Activated T-helper 2 cell treated with anti-CD3 and anti-CD28 coated beads, Interferon-gamma antibody, Interleukin-2, Interleukin-4, amounts not matched to agents 10 μg/mL and 5 μg/mL and 100 μg/mL, durations not matched to agents 14 hours and 24 hours and 36 hours (primary cell): Measurements from ENCODE around the gene IGF2BP1. TPM values are rescaled to one million over a fixed set of nuclear protein-coding genes. Genes with fewer than 3 reads are reported as not detected.
"Not testable (repeated sequence)": the region's sequence is repeated elsewhere in the genome, so short reads cannot be mapped to it uniquely, and the experiment has no call there.

ENCODE experiments used
- DNase-seq: peaks from one replicate; pipeline ENCODE4 v3.0.0; 2021; ENCODE audit warnings: low spot score
- H3K27ac Mint-ChIP-seq: one replicate; pipeline ENCODE4 v1.8.0; 2021; ENCODE audit warnings: mixed read lengths
- H3K27me3 Mint-ChIP-seq: one replicate; pipeline ENCODE4 v1.8.0; 2021; ENCODE audit warnings: low read depth, mixed read lengths
- H3K36me3 Mint-ChIP-seq: one replicate; pipeline ENCODE4 v1.8.0; 2021; ENCODE audit warnings: low read depth, mixed read lengths
- H3K4me1 Mint-ChIP-seq: one replicate; pipeline ENCODE4 v1.8.0; 2021; ENCODE audit warnings: low read depth, mixed read lengths
- H3K4me3 Mint-ChIP-seq: one replicate; pipeline ENCODE4 v1.8.0; 2021; ENCODE audit warnings: low read depth, mild to moderate bottlenecking, moderate library complexity, mixed read lengths
- H3K9me3 Mint-ChIP-seq: one replicate; pipeline ENCODE4 v1.8.0; 2021; ENCODE audit warnings: mixed read lengths
- intact Hi-C: fragments of 100-400 bp; cut with micrococcal nuclease; formaldehyde crosslinking; loops from one replicate; pipeline ENCODE4 v1.15.1; 2023
- total RNA-seq: library from RNA; stranded (reverse); gene quantifications from 2 replicates; pipeline ENCODE4 v1.2.3, GENCODE V29; 2022

IGF2BP1 gene
- total RNA-seq, 1 donor from 2014 or later: 0.32 TPM

DNA sequence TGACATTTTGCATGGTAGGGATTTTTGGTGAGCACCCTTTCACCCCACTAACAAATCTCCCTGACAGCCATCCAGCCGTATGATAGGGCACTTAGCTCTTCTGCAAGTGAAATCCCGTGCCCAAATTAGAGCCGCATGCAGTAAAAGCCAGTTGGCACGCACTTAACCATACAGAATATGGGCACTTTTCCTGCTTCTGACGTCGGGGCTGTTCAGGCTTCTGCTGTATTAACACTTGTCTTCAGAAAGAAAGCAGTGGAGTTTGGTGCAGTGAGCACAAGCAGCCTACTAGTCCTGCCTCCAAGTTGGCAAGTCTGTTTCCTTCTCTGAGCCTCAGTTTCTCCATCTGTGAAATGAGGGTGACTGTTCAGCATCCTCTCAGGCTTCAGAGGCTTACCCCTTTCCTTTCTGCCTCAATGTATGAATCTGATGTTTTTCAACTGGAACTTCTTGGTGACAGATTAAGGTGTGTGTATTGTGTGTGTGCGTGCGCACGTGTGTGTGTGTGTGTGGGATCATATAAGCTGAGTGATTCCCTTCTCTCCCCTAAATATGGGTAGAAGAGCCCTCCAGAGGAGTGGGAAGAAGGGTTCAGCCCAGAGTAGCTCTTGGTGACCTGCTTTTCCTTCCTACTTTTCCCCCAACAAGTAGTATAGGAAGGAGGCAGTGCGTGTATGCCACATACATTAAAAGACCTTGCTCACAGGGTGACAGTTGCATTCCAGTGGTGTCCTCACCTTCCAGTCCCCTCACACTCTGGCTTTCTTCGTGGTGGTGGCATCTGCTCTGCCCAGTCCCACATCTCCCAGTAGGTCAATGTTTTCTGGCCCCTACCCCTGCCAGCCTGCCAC, 19.0 kb downstream of the IGF2BP1 start:
- no peaks in the 10 kb centered on the region for H3K36me3 Mint-ChIP-seq

DNA sequence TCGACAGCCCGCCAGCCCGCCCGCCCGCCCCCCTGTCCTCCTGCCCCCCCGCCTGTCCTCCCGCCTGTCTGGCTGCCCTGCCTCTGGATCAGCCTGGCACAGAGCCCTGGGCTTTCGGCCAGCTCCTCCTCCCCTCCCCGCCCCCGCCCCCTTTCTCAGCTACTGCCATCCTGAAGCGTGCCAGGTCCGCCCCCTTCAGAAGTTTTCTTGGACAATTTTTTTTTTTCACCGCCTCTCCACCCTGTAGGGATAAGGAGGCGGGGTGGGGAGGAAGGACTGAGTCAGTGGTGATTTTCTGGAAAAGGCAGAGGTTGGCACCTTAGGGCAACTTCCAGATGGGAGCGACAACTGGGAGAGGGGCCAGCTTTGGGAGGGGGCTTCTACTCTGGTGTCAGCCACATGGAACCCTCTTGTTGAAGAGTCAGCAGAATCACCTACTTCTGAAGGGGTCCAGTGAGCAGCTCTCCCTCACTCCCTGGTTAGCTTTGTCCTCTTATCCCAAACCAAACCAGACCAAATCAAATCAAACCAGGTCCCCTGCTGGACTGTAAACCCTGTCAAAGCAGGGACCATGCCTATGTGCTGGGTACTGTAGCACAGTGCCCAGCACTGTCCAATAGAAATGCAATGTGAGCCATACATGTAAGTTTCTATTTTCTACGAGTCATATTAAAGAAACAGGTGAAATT, 19.7 kb downstream of the IGF2BP1 start:
- Mint-ChIP-seq H3K36me3 (no peaks in the 10 kb centered on the region), H3K4me1 (no peaks in the 10 kb centered on the region), H3K9me3 (no peaks in the 10 kb centered on the region), H3K27ac (no peak overlapping the region), H3K4me3 (no peak overlapping the region), H3K27me3 (peaks cover 32% of the 10 kb centered on the region)
- no peak for DNase-seq
- intact Hi-C loops: no loop called here

More for the DNA sequence above, 19.0 kb downstream of the IGF2BP1 start:
- no peaks in the 10 kb centered on the region for H3K9me3 Mint-ChIP-seq
- intact Hi-C loops: no loop called here
- no peak for DNase-seq
- no peak overlapping the region for H3K27ac Mint-ChIP-seq
- H3K4me1 Mint-ChIP-seq: no peaks in the 10 kb centered on the region
- no peak overlapping the region for H3K4me3 Mint-ChIP-seq
- H3K27me3 Mint-ChIP-seq: peaks cover 34% of the 10 kb centered on the region

DNA sequence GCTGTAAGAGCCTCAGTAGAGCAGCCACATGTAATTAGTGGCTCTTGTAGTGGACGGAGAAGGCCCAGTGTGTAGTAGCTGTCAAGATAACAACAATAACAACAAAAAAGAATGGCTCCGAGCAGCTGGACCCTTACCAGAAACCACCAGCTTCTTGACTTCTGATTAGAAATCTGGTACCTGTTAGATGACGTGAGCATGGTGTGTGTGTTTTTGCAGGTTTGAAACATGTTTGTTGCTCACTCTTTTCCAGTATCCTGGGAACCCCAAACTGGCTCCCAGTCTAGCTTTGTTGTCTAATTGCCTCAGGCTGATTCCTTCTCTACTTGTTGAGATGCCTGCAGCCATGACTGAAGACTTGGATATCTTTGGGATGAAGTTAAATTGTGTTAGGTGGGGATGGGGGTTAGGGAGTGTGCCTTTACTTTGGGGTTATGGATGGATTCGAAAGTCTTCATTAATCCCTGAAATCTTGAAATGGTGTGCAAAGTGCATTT, 21.0 kb downstream of the IGF2BP1 start:
- no peak overlapping the region for H3K4me3 Mint-ChIP-seq
- no peak overlapping the region for H3K27ac Mint-ChIP-seq
- H3K9me3 Mint-ChIP-seq: no peaks in the 10 kb centered on the region
- no peak for DNase-seq
- peaks cover 25% of the 10 kb centered on the region for H3K27me3 Mint-ChIP-seq
- H3K36me3 Mint-ChIP-seq: no peaks in the 10 kb centered on the region
- no peaks in the 10 kb centered on the region for H3K4me1 Mint-ChIP-seq
- intact Hi-C loops: no loop called here

DNA sequence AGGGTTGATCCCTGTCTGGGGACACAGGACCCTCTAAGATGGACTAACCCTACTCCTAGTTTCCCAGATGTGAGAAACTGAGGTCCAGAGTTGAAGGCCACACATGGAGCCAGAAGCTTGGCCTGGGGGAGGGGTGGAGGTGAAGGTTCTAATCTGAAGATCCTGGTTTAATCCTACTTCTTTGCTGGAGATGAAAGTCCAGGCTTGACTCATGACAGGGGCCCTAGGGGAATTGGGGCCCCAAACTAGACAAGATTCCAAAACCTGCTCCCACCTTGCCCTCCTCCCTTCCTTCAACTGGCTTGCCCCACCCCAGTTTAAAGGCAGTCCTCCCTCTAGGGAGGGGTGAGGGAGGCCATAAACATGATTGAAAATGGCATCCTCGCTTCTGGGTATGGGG, 21.6 kb downstream of the IGF2BP1 start:
- Mint-ChIP-seq H3K27ac (no peak overlapping the region), H3K36me3 (no peaks in the 10 kb centered on the region), H3K27me3 (peaks cover 30% of the 10 kb centered on the region), H3K4me1 (no peaks in the 10 kb centered on the region), H3K4me3 (no peak overlapping the region), H3K9me3 (no peaks in the 10 kb centered on the region)
- intact Hi-C loops: no loop called here
- DNase-seq: no peak

DNA sequence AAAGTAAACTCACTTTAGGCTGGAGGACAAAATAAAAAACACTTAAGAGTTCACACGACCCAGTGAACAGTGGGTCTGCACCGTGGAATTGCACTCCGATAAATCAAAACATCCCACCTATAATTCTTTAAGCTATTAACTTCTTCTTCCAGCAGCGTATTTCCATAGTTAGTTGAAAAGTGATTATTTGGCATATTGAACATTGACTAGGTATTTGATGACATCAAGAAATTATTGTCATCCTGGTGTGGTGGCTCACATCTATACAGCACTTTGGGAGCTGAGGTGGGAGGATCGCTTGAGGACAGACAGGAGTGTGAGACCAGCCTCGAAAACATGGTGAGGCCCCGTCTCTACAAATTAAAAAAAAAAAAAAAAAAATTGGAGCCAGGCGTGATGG, 23.4 kb downstream of the IGF2BP1 start:
- no peak overlapping the region for H3K27ac Mint-ChIP-seq
- H3K9me3 Mint-ChIP-seq: no peaks in the 10 kb centered on the region
- H3K27me3 Mint-ChIP-seq: peaks cover 22% of the 10 kb centered on the region
- no peak overlapping the region for H3K4me3 Mint-ChIP-seq
- H3K4me1 Mint-ChIP-seq: no peaks in the 10 kb centered on the region
- DNase-seq: no peak
- H3K36me3 Mint-ChIP-seq: no peaks in the 10 kb centered on the region
- intact Hi-C loops: no loop called here

DNA sequence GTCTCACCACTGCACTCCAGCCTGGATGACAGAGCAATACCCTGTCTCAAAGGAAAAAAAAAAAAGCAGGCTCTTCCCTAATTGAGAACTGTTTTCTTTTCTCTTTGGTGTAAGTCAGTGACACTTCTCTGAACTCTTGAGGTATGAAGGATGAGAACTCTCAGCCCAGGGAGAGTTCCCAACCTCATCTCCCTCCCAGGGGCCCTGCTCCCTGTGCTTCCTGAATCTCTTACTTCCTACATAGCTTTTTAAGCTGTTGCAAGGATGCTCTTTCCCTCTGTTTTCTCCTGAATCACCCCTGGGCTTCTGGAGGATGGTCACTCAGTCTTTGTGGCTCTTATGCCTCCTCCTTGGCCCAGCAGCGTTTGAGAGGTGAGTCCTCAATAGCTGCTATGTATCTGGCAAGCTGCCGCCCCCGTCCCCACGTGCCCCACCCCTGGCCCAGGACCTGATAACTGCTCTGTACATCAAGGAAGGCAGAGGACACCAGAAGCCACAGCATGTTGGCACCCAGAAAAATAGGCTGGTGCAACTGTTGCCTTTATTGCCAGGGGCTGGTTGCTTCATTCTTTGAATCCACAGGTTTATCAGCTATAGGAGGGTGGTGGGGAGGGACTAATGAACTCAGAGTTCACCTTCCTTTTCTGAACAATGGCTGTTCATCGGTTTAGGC, 24.0 kb downstream of the IGF2BP1 start:
- no peaks in the 10 kb centered on the region for H3K4me1 Mint-ChIP-seq
- intact Hi-C loops: no loop called here
- peaks cover 17% of the 10 kb centered on the region for H3K27me3 Mint-ChIP-seq

DNA sequence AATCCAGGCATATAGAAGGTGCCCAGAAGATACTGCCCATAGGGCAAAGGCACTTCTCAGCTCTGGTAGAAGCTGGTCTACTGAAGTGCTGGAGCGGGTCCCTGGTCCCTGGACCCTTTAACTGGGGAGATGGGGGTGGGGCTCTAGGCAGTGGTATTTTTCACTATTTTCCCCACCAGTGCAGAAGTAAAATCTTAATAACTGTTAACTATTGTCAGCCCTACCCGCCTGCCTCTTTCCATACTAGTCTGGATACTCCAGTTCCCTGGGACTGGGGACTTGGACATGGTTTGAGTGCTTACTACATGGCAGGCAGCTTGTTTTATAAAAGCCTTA, 24.6 kb downstream of the IGF2BP1 start:
- no peak overlapping the region for H3K4me3 Mint-ChIP-seq
- H3K9me3 Mint-ChIP-seq: no peaks in the 10 kb centered on the region
- H3K36me3 Mint-ChIP-seq: no peaks in the 10 kb centered on the region
- intact Hi-C loops: no loop called here
- no peak for DNase-seq
- no peaks in the 10 kb centered on the region for H3K4me1 Mint-ChIP-seq
- peaks cover 14% of the 10 kb centered on the region for H3K27me3 Mint-ChIP-seq
- no peak overlapping the region for H3K27ac Mint-ChIP-seq

More for the DNA sequence above, 24.0 kb downstream of the IGF2BP1 start:
- Mint-ChIP-seq H3K36me3 (no peaks in the 10 kb centered on the region), H3K9me3 (no peaks in the 10 kb centered on the region), H3K4me3 (no peak overlapping the region), H3K27ac (no peak overlapping the region)
- DNase-seq: no peak

DNA sequence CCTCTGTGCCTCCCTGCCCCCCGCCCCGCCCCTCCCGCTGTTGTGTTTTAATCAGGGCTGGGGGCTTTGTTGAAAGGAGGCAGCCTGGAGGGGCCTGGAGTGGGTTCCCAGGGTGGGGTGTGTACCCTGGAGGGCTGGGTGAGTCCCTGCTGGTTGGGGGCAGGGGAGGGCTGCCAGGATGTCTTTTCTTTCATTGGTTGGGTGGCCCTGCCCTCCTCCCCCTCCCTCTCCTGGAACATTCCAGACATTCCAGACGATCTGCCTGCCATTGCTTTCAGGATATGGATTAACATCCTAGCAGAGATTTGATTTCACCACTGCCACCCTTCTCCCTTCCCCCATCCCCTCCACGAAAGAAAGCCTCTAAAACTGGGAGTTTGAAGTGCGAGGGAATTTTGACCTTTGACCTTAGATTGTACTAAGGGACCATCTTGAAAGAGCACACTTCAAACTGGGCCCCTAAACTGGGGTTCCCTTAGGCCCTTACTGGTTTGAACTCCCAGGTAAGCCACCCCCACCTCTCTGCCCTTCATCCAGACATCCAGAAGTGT, 25.3 kb downstream of the IGF2BP1 start:
- H3K9me3 Mint-ChIP-seq: no peaks in the 10 kb centered on the region
- DNase-seq: no peak
- H3K4me1 Mint-ChIP-seq: no peaks in the 10 kb centered on the region
- no peak overlapping the region for H3K4me3 Mint-ChIP-seq
- intact Hi-C loops: no loop called here
- H3K27me3 Mint-ChIP-seq: peaks cover 14% of the 10 kb centered on the region
- no peak overlapping the region for H3K27ac Mint-ChIP-seq
- no peaks in the 10 kb centered on the region for H3K36me3 Mint-ChIP-seq

DNA sequence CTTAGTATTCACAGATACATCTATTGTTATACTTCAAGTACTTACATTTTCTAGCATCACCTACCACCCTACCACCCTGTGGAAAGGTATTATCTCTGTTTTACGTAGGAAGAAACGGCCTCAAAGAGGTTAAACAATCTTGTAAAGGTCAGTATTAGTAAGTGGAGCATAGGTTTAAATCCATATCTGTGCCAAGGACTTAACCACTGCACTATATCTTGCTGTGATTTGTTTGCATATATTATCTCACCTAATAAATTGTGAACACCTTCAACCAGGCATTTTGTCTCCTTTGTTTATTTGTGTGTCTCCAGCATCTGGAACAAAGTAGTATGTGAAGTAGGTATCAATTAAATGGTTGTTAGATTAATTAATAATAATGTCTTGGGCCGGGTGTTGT, 27.3 kb downstream of the IGF2BP1 start:
- intact Hi-C loops: no loop called here
- no peak overlapping the region for H3K27ac Mint-ChIP-seq
- H3K9me3 Mint-ChIP-seq: no peaks in the 10 kb centered on the region
- no peak for DNase-seq
- H3K4me1 Mint-ChIP-seq: no peaks in the 10 kb centered on the region
- H3K36me3 Mint-ChIP-seq: no peaks in the 10 kb centered on the region
- H3K27me3 Mint-ChIP-seq: peaks cover 12% of the 10 kb centered on the region
- no peak overlapping the region for H3K4me3 Mint-ChIP-seq

DNA sequence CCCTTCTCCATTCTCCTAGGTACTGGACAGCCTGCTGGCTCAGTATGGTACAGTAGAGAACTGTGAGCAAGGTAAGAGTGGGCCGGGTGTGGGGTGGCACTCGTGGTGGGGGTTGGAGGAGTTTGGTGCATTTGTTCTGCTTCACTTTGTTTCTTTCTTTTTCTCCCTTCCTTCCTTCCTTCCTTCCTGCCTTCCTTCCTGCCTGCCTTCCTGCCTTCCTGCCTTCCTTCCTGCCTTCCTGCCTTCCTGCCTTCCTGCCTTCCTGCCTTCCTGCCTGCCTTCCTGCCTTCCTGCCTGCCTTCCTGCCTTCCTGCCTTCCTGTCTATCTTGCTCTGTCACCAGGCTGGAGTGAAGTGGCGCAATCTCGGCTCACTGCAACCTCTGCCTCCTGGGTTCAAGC, 29.3 kb downstream of the IGF2BP1 start:
- H3K27ac Mint-ChIP-seq, DNase-seq, intact Hi-C loops, H3K27me3 Mint-ChIP-seq, H3K9me3 Mint-ChIP-seq, H3K4me1 Mint-ChIP-seq, H3K36me3 Mint-ChIP-seq, H3K4me3 Mint-ChIP-seq: not testable (repeated sequence)

DNA sequence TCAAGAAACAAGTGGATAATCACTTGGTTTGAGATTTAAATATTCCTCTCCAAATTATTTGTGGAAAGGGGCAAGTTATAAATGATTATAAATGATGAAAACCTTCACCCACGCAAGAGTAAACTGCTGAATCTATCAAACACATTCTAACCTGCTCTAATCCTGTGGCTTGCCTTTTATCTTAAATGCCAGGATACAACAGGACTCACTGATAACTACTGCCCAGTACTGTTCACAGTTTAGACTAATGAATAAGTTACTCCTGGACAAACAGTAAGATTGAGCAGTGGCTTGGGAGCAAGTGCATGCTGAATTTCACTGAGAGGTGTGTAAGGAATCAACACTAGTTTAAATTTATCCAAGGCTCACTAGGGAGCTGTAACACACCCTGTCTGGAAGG, 31.1 kb downstream of the IGF2BP1 start:
- Mint-ChIP-seq H3K4me3 (no peak overlapping the region), H3K36me3 (no peaks in the 10 kb centered on the region), H3K27me3 (peaks cover 5% of the 10 kb centered on the region), H3K4me1 (peaks cover 4% of the 10 kb centered on the region), H3K27ac (no peak overlapping the region), H3K9me3 (no peaks in the 10 kb centered on the region)
- intact Hi-C loops: no loop called here
- no peak for DNase-seq

DNA sequence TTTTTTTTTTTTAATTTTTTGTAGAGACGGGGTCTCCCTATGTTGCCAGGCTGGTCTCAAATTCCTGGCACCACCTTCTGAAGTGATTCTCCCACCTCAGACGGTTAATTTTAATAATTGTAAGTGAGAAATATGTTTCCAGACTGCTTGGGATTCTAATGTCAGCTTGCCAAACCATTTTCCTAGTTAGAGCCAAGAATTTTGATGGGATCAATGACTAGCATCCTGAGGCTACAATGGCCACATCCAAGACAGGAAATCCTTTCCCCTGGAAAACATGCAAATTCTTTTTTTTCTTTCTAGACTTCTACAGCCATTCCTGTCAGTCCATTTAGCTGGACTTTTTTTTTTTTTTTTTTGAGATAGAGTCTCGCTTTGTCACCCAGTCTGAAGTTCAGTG, 32.6 kb downstream of the IGF2BP1 start:
- no peak overlapping the region for H3K4me3 Mint-ChIP-seq
- H3K36me3 Mint-ChIP-seq: no peaks in the 10 kb centered on the region
- intact Hi-C loops: loop anchor here (5.0 to 10.0 kb wide), 2 partner anchors 85 to 138 kb away; partner anchors contain the start of genes ATP5MC1 and SNF8
- no peak for DNase-seq
- H3K27ac Mint-ChIP-seq: no peak overlapping the region
- H3K27me3 Mint-ChIP-seq: peaks cover 1% of the 10 kb centered on the region
- H3K4me1 Mint-ChIP-seq: peaks cover 4% of the 10 kb centered on the region
- no peaks in the 10 kb centered on the region for H3K9me3 Mint-ChIP-seq
